Liver (tissue), 9 donors: Measurements from ENCODE around the gene MAP3K4. TPM values are rescaled to one million over a fixed set of nuclear protein-coding genes. Genes with fewer than 3 reads are reported as not detected.

Experiments used
- DNase-seq: peaks from one replicate; pipeline ENCODE4 v3.0.0-alpha.2; 2017; ENCODE audit warnings: low spot score
- H3K27ac ChIP-seq, 2 donors: one replicate each; pipeline ENCODE4 v1.7.0; 2013; ENCODE audit warnings: inconsistent platforms in 2 of 2, low read length in 2 of 2, control low read depth in 1 of 2, low read depth in 1 of 2, mild to moderate bottlenecking in 1 of 2
- H3K27me3 ChIP-seq, 4 donors: one replicate each; pipeline versions ENCODE4 v1.6.1 to v1.7.0; 2013; ENCODE audit warnings: low read length in 3 of 4, inconsistent platforms in 1 of 4, mild to moderate bottlenecking in 1 of 4, moderate library complexity in 1 of 4; ENCODE audit not compliant: control insufficient read depth in 4 of 4, insufficient read depth in 4 of 4
- H3K36me3 ChIP-seq, 4 donors: one replicate each; pipeline versions ENCODE4 v1.6.1 to v1.7.0; 2013; ENCODE audit warnings: low read length in 3 of 4, mild to moderate bottlenecking in 3 of 4, low read depth in 1 of 4, moderate library complexity in 1 of 4; ENCODE audit not compliant: control insufficient read depth in 4 of 4, insufficient read depth in 3 of 4
- H3K4me1 ChIP-seq, 4 donors: one replicate each; pipeline versions ENCODE4 v1.6.1 to v1.7.0; 2013; ENCODE audit warnings: low read length in 3 of 4, mild to moderate bottlenecking in 3 of 4, moderate library complexity in 1 of 4; ENCODE audit not compliant: control insufficient read depth in 4 of 4, insufficient read depth in 4 of 4
- H3K4me3 ChIP-seq, 3 donors: one replicate each; pipeline versions ENCODE4 v1.6.1 to v1.7.0; 2013; ENCODE audit warnings: low read length in 3 of 3, control low read depth in 1 of 3, low read depth in 1 of 3, mild to moderate bottlenecking in 1 of 3
- H3K9ac ChIP-seq, 2 donors: one replicate each; pipeline ENCODE4 v1.7.0; 2013; ENCODE audit warnings: low read length in 2 of 2, mild to moderate bottlenecking in 2 of 2, moderate library complexity in 2 of 2, control low read depth in 1 of 2, low read depth in 1 of 2
- H3K9me3 ChIP-seq, 4 donors: one replicate each; pipeline versions ENCODE4 v1.6.1 to v1.7.0; 2013; ENCODE audit warnings: low read length in 3 of 4; ENCODE audit not compliant: control insufficient read depth in 4 of 4
- EGR1 ChIP-seq, 2 donors: IDR thresholded peaks; 2 replicates each; pipeline ENCODE4 v1.6.1; 2016 to 2018; ENCODE audit warnings: antibody characterized with exemption in 2 of 2, low read depth in 2 of 2
- FOXA1 ChIP-seq: IDR thresholded peaks from 2 replicates; pipeline ENCODE4 v1.6.1; 2016; ENCODE audit warnings: antibody characterized with exemption
- FOXA2 ChIP-seq: IDR thresholded peaks from 2 replicates; pipeline ENCODE4 v1.6.1; 2016; ENCODE audit warnings: antibody characterized with exemption
- GABPA ChIP-seq, 2 donors: IDR thresholded peaks in 1 of 2; conservative IDR thresholded peaks in 1 of 2; 2 replicates each; pipeline ENCODE4 v1.6.1; 2016; ENCODE audit warnings: antibody characterized with exemption in 2 of 2, mild to moderate bottlenecking in 1 of 2, moderate library complexity in 1 of 2
- HNF4A ChIP-seq, 2 donors: conservative IDR thresholded peaks; 2 replicates each; pipeline ENCODE4 v1.6.1; 2016; ENCODE audit warnings: antibody characterized with exemption in 2 of 2, mild to moderate bottlenecking in 2 of 2
- HNF4G ChIP-seq: IDR thresholded peaks from 2 replicates; pipeline ENCODE4 v1.6.1; 2016; ENCODE audit warnings: antibody characterized with exemption
- RAD21 ChIP-seq, 2 donors: IDR thresholded peaks; 2 replicates each; pipeline ENCODE4 v1.6.1; 2016; ENCODE audit warnings: antibody characterized with exemption in 2 of 2, mild to moderate bottlenecking in 2 of 2
- SP1 ChIP-seq: IDR thresholded peaks from 2 replicates; pipeline ENCODE4 v1.6.1; 2018; ENCODE audit warnings: antibody characterized with exemption, mild to moderate bottlenecking
- TAF1 ChIP-seq: conservative IDR thresholded peaks from 2 replicates; pipeline ENCODE4 v1.6.1; 2016; ENCODE audit warnings: antibody characterized with exemption, mild to moderate bottlenecking
- YY1 ChIP-seq: IDR thresholded peaks from 2 replicates; pipeline ENCODE4 v1.6.1; 2016; ENCODE audit warnings: antibody characterized with exemption, mild to moderate bottlenecking
- WGBS: extraction: QIAGEN DNeasy Blood & Tissue Kit; methylation state at CpG from one replicate; pipeline ENCODE4 v1.1.7; 2013; 5-methylcytosine and 5-hydroxymethylcytosine counted together
- polyA plus RNA-seq, 2 donors: library from polyadenylated mRNA; stranded (reverse) in 1 of 2; unstranded in 1 of 2; fragments of 200-250 nt in 1 of 2; fragments of >200 nt in 1 of 2; fragmentation: Nextera tagmentation in 1 of 2; extraction: Ambion mirVana in 1 of 2; gene quantifications; one replicate each; pipeline versions ENCODE4 v1.2.1 to v1.2.3, GENCODE V29; 2013 to 2015
- total RNA-seq, 2 donors: library from RNA; depleted of rRNA; stranded (reverse); fragments of >200 nt; gene quantifications; one replicate each; pipeline ENCODE4 v1.2.3, GENCODE V29; 2014
- TF ChIP-seq, protein P1 (sequence below): fragments of 150-350 bp; IDR thresholded peaks from 2 replicates; pipeline ENCODE4 v1.5.1; 2017; ENCODE audit warnings: improper control_type of control experiment, low read depth, low read length; ENCODE audit not compliant: missing input control
- TF ChIP-seq, protein P2 (sequence below): IDR thresholded peaks from 2 replicates; pipeline ENCODE4 v1.6.1; 2016; ENCODE audit warnings: antibody characterized with exemption
- TF ChIP-seq, protein P3 (sequence below): IDR thresholded peaks from 2 replicates; pipeline ENCODE4 v1.6.1; 2016; ENCODE audit warnings: antibody characterized with exemption
- TF ChIP-seq, protein P4 (sequence below): IDR thresholded peaks from 2 replicates; pipeline ENCODE4 v1.6.1; 2016; ENCODE audit warnings: antibody characterized with exemption, mild to moderate bottlenecking
- donor health status: healthy.
- donor health status: healthy.
- donor health status: healthy.
- donor health status: healthy.
- donor health status: healthy.

The MAP3K4 gene
- total and polyA plus RNA-seq, 4 donors, result 4.3 to 20.0 (median 11.7) TPM

DNA sequence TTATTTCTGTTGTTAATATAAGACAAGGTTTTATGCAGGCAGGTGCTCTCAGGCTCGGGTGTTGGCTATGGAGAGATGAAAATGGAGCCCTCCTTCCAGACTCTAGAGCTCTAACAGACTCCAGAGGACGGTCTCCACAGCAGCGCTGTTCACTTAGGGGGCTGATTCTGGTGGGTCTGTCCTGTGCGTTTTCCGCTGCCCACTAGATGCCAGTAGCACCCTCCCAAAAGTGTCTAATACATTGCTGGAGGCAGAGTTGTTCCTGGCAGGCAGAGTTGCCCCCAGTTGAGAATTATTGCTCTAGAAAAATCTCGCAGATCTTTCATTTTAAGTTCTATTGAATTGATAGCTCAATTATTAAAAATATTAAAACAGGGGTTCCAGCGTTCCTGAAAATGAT, 109.9 kb downstream of the MAP3K4 start:
- Histone ChIP-seq H3K9ac (no peak overlapping the region), H3K4me3 (no peak overlapping the region), H3K27ac (no peak overlapping the region), H3K9me3 (no peaks in the 10 kb centered on the region), H3K4me1 (no peaks in the 10 kb centered on the region), H3K36me3 (peaks cover 9 to 48% (median 33%) of the 10 kb centered on the region in 4 donors), H3K27me3 (no peaks in the 10 kb centered on the region)
- DNase-seq, result no peak
- 96% methylated on average over 7 of the region's 7 CpGs for WGBS
- TF ChIP-seq HNF4G, result no peak
- TF ChIP-seq, protein P1, sequence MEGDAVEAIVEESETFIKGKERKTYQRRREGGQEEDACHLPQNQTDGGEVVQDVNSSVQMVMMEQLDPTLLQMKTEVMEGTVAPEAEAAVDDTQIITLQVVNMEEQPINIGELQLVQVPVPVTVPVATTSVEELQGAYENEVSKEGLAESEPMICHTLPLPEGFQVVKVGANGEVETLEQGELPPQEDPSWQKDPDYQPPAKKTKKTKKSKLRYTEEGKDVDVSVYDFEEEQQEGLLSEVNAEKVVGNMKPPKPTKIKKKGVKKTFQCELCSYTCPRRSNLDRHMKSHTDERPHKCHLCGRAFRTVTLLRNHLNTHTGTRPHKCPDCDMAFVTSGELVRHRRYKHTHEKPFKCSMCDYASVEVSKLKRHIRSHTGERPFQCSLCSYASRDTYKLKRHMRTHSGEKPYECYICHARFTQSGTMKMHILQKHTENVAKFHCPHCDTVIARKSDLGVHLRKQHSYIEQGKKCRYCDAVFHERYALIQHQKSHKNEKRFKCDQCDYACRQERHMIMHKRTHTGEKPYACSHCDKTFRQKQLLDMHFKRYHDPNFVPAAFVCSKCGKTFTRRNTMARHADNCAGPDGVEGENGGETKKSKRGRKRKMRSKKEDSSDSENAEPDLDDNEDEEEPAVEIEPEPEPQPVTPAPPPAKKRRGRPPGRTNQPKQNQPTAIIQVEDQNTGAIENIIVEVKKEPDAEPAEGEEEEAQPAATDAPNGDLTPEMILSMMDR, result peak; percentile 11
- peak; percentile 42 to 58 for TF ChIP-seq RAD21 (IDR thresholded peaks at IDR 0.05)
- no peak for TF ChIP-seq FOXA2

DNA sequence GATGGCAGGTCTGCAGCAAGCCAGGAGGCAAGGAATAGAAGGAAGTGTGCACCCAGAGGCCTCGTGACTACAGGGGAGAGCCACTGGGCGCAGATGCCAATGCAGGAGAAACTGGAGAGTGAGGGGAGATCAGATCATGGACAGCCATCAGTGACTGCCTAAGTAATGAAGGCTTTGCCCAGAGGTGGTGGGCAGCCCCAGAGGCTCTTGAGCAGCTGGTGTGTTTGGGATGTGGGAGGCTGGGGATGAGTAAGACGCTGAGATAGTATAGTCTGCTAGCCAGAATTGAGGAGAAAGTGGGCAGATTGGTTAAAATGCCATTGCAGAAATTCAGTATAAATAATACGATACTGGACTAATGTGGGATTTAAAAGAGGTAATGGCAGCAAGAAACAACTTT, 111.9 kb downstream of the MAP3K4 start:
- peaks cover 6 to 53% (median 37%) of the 10 kb centered on the region in 4 donors for H3K36me3 ChIP-seq

More for the DNA sequence above, 111.9 kb downstream of the MAP3K4 start:
- no peak for TF ChIP-seq FOXA2
- no peak for TF ChIP-seq YY1
- no peak for TF ChIP-seq RAD21 (IDR thresholded peaks at IDR 0.05)
- no peak for TF ChIP-seq FOXA1
- TF ChIP-seq HNF4G, result no peak
- TF ChIP-seq, protein P2, sequence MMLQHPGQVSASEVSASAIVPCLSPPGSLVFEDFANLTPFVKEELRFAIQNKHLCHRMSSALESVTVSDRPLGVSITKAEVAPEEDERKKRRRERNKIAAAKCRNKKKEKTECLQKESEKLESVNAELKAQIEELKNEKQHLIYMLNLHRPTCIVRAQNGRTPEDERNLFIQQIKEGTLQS, result no peak
- TF ChIP-seq SP1, result no peak
- TF ChIP-seq TAF1, result no peak
- no peak for TF ChIP-seq HNF4A (conservative IDR thresholded peaks at IDR 0.05)
- TF ChIP-seq, protein P1, result no peak
- TF ChIP-seq, protein P3, sequence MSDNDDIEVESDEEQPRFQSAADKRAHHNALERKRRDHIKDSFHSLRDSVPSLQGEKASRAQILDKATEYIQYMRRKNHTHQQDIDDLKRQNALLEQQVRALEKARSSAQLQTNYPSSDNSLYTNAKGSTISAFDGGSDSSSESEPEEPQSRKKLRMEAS, result no peak
- no peak for TF ChIP-seq EGR1 (IDR thresholded peaks at IDR 0.05; ENCODE audit: low read depth in 2 of 2)
- TF ChIP-seq, protein P4, sequence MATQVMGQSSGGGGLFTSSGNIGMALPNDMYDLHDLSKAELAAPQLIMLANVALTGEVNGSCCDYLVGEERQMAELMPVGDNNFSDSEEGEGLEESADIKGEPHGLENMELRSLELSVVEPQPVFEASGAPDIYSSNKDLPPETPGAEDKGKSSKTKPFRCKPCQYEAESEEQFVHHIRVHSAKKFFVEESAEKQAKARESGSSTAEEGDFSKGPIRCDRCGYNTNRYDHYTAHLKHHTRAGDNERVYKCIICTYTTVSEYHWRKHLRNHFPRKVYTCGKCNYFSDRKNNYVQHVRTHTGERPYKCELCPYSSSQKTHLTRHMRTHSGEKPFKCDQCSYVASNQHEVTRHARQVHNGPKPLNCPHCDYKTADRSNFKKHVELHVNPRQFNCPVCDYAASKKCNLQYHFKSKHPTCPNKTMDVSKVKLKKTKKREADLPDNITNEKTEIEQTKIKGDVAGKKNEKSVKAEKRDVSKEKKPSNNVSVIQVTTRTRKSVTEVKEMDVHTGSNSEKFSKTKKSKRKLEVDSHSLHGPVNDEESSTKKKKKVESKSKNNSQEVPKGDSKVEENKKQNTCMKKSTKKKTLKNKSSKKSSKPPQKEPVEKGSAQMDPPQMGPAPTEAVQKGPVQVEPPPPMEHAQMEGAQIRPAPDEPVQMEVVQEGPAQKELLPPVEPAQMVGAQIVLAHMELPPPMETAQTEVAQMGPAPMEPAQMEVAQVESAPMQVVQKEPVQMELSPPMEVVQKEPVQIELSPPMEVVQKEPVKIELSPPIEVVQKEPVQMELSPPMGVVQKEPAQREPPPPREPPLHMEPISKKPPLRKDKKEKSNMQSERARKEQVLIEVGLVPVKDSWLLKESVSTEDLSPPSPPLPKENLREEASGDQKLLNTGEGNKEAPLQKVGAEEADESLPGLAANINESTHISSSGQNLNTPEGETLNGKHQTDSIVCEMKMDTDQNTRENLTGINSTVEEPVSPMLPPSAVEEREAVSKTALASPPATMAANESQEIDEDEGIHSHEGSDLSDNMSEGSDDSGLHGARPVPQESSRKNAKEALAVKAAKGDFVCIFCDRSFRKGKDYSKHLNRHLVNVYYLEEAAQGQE, result no peak
- TF ChIP-seq GABPA (IDR thresholded peaks at IDR 0.05 in 1 of 2, conservative IDR thresholded peaks at IDR 0.05 in 1 of 2), result no peak
- 96% methylated on average over 4 of the region's 4 CpGs for WGBS
- Histone ChIP-seq H3K27ac (no peak overlapping the region), H3K4me1 (no peaks in the 10 kb centered on the region), H3K9ac (no peak overlapping the region), H3K27me3 (no peaks in the 10 kb centered on the region), H3K4me3 (no peak overlapping the region), H3K9me3 (no peaks in the 10 kb centered on the region)
- DNase-seq, result no peak
